ENCODE data around the gene PYGL.

- TF ChIP-seq CTCF (conservative IDR thresholded peaks at IDR 0.05 in 1 of 2, IDR thresholded peaks at IDR 0.05 in 1 of 2; ENCODE audit: extremely low read depth in 1 of 2, insufficient read depth in 1 of 2, low read depth in 1 of 2, low read length in 2 of 2) = no peak
- no peak for TF ChIP-seq EZH2 (IDR thresholded peaks at IDR 0.05; ENCODE audit: borderline replicate concordance, low read length)
Measured at GRCh38 chr14:50941151-50941550, 3.1 kb downstream of the PYGL start.

All from mammary epithelial cell (primary cell).